ENCODE measurements around the gene TMCC1. TPM values are rescaled to one million over a fixed set of nuclear protein-coding genes. Genes with fewer than 3 reads are reported as not detected.
A peak's percentile ranks its signal among the peaks of the same experiment; 100 is the strongest.

The TMCC1 gene
- total RNA-seq, 4 donors from 2014 or later, result 24.3 to 41.7 (median 31.1) TPM

- peak in 1 of 2 donors; percentile 71 for DNase-seq
- TF ChIP-seq, protein P1, sequence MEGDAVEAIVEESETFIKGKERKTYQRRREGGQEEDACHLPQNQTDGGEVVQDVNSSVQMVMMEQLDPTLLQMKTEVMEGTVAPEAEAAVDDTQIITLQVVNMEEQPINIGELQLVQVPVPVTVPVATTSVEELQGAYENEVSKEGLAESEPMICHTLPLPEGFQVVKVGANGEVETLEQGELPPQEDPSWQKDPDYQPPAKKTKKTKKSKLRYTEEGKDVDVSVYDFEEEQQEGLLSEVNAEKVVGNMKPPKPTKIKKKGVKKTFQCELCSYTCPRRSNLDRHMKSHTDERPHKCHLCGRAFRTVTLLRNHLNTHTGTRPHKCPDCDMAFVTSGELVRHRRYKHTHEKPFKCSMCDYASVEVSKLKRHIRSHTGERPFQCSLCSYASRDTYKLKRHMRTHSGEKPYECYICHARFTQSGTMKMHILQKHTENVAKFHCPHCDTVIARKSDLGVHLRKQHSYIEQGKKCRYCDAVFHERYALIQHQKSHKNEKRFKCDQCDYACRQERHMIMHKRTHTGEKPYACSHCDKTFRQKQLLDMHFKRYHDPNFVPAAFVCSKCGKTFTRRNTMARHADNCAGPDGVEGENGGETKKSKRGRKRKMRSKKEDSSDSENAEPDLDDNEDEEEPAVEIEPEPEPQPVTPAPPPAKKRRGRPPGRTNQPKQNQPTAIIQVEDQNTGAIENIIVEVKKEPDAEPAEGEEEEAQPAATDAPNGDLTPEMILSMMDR (IDR thresholded peaks at IDR 0.05), result peak in 1 of 6 experiments; percentile 31
- peak in 1 of 2 donors; percentile 57 for TF ChIP-seq POLR2A (IDR thresholded peaks at IDR 0.05)
- Histone ChIP-seq H3K9me3 (no peaks in the 10 kb centered on the region), H3K4me1 (peaks cover 17 to 40% of the 10 kb centered on the region in 2 donors), H3K27ac (peak overlapping the region; percentile 90 to 97 (median 94)), H3K27me3 (no peaks in the 10 kb centered on the region), H3K4me3 (replicated peaks in 1 of 3) (peak overlapping the region; percentile 83 to 94 (median 89)), H3K36me3 (no peaks in the 10 kb centered on the region)
- intact Hi-C loops (cut with DNase I), result no loop called here
- WGBS, 2 donors, result 0 to 1% methylated on average over 17 to 18 of the region's 62 CpGs
These were observed 492 bp downstream of the TMCC1 start for GRCh38 chr3:129892857-129893580.

DNA sequence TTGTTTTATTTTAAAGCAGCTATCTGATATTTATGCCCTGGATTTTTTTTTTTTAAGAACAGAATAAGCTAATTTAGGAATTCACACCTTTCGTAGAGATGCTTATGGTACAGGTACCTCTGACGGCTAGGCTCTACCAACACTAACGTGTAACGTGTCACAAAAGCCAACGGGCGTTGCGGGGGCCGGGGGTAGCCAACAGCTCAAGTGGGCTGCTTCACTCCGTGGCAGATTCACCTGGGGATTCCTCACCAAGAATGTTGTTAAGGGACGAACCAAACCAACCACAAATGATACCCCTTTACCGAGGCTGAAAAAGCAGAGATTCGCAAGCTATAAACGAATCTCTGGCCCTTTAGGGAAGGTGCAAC, 1.0 kb downstream of the TMCC1 start:
- H3K36me3 ChIP-seq, result no peaks in the 10 kb centered on the region
- intact Hi-C loops (cut with DNase I), result no loop called here
- H3K27me3 ChIP-seq, result no peaks in the 10 kb centered on the region
- peak overlapping the region; percentile 83 to 94 (median 89) for H3K4me3 ChIP-seq (replicated peaks in 1 of 3)
- peaks cover 17 to 40% of the 10 kb centered on the region in 2 donors for H3K4me1 ChIP-seq
- DNase-seq, result peak; percentile 5 to 12
- 5% methylated on average over 13 of the region's 13 CpGs for WGBS, 2 donors
- no peaks in the 10 kb centered on the region for H3K9me3 ChIP-seq
- no peak for TF ChIP-seq POLR2A (IDR thresholded peaks at IDR 0.05)
- TF ChIP-seq, protein P1 (IDR thresholded peaks at IDR 0.05), result no peak
- H3K27ac ChIP-seq, result peak overlapping the region; percentile 90 to 97 (median 94)

- TF ChIP-seq, protein P1 (IDR thresholded peaks at IDR 0.05), result no peak
- no peak for TF ChIP-seq POLR2A (IDR thresholded peaks at IDR 0.05)
- Histone ChIP-seq H3K4me1 (peaks cover 17 to 40% of the 10 kb centered on the region in 2 donors), H3K9me3 (no peaks in the 10 kb centered on the region), H3K36me3 (no peaks in the 10 kb centered on the region), H3K27ac (peak overlapping the region in 1 of 3 donors; percentile 36), H3K4me3 (replicated peaks in 1 of 3) (no peak overlapping the region), H3K27me3 (no peaks in the 10 kb centered on the region)
- 89% methylated on average over 2 of the region's 2 CpGs for WGBS, 2 donors
- no peak for DNase-seq
- intact Hi-C loops (cut with DNase I), result no loop called here
These were observed 2.6 kb downstream of the TMCC1 start for GRCh38 chr3:129890891-129891290.

- Histone ChIP-seq H3K9me3 (no peaks in the 10 kb centered on the region), H3K27me3 (no peaks in the 10 kb centered on the region), H3K27ac (peak overlapping the region in 1 of 3 donors; percentile 36), H3K36me3 (no peaks in the 10 kb centered on the region), H3K4me3 (replicated peaks in 1 of 3) (no peak overlapping the region), H3K4me1 (peaks cover 17 to 40% of the 10 kb centered on the region in 2 donors)
- 82 to 89% methylated on average over 2 of the region's 2 CpGs for whole genome bisulfite sequencing, 2 donors
- intact Hi-C loops (cut with DNase I), result no loop called here
- TF ChIP-seq, protein P1 (IDR thresholded peaks at IDR 0.05), result no peak
- no peak for TF ChIP-seq POLR2A (IDR thresholded peaks at IDR 0.05)
- DNase-seq, result no peak
These were observed 3.4 kb downstream of the TMCC1 start for GRCh38 chr3:129890125-129890524.

DNA sequence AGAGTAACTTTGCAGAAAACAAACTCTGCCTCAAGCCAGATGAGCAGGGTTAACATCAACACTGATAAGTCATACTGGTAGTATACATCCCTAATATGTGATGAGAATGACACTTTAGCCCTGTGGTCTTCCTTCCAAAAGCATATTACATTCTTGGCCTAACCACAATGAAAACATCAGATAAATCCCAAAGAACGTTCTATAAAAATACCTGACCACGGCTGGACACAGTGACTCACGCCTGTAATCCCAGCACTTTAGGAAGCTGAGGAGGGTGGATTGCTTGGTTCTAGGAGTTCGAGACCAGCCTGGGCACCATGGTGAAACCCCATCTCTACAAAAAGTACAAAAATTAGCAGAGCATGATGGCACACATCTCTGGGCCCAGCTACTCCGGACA, 4.7 kb downstream of the TMCC1 start:
- DNase-seq, result no peak
- Histone ChIP-seq H3K36me3 (no peaks in the 10 kb centered on the region), H3K4me1 (peaks cover 17 to 30% of the 10 kb centered on the region in 2 donors), H3K27me3 (no peaks in the 10 kb centered on the region), H3K9me3 (no peaks in the 10 kb centered on the region), H3K4me3 (replicated peaks in 1 of 3) (no peak overlapping the region), H3K27ac (no peak overlapping the region)
- WGBS, 2 donors, result 62 to 66% methylated on average over 5 of the region's 5 CpGs
- no peak for TF ChIP-seq POLR2A (IDR thresholded peaks at IDR 0.05)
- TF ChIP-seq, protein P1 (IDR thresholded peaks at IDR 0.05), result no peak
- intact Hi-C loops (cut with DNase I), result no loop called here

All from thyroid gland (tissue), 4 donors.